GM12875 (cell line): ENCODE data around the gene PMEPA1.

ENCODE experiments used
- H3K4me3 ChIP-seq: one replicate; pipeline ENCODE4 v1.5.1; 2011; ENCODE audit warnings: low read depth, low read length, control low read depth
- CTCF ChIP-seq: IDR thresholded peaks from 2 replicates; pipeline ENCODE4 v1.5.1; 2011; ENCODE audit warnings: low read depth, mild to moderate bottlenecking, control low read depth, inconsistent platforms, low read length, moderate library complexity, borderline replicate concordance; ENCODE audit not compliant: insufficient read depth

PMEPA1 gene

GRCh38 chr20:57689745-57690481, 19.9 kb downstream of the PMEPA1 start:
- no peak overlapping the region for H3K4me3 ChIP-seq
- no peak for TF ChIP-seq CTCF

GRCh38 chr20:57688864-57689263, 21.0 kb downstream of the PMEPA1 start:
- no peak overlapping the region for H3K4me3 ChIP-seq
- no peak for TF ChIP-seq CTCF

GRCh38 chr20:57688295-57688694, 21.5 kb downstream of the PMEPA1 start:
- TF ChIP-seq CTCF = no peak
- H3K4me3 ChIP-seq = no peak overlapping the region

- TF ChIP-seq CTCF = no peak
- H3K4me3 ChIP-seq = no peak overlapping the region
Observed at GRCh38 chr20:57686931-57687652, 22.7 kb downstream of the PMEPA1 start.

GRCh38 chr20:57685146-57685758, 24.6 kb downstream of the PMEPA1 start:
- TF ChIP-seq CTCF = no peak
- H3K4me3 ChIP-seq = no peak overlapping the region

- TF ChIP-seq CTCF = no peak
- H3K4me3 ChIP-seq = no peak overlapping the region
Observed at GRCh38 chr20:57684808-57685140, 25.0 kb downstream of the PMEPA1 start.
